C1 segment of cervical spinal cord (tissue), 14 donors: ENCODE results near the gene PARP16.
A peak's percentile ranks its signal among the peaks of the same experiment; 100 is the strongest.

Experiments
- DNase-seq, 14 donors: peaks; one replicate each; lab custom pipeline; 2025; lab: John Stamatoyannopoulos, UW

PARP16 gene

DNA sequence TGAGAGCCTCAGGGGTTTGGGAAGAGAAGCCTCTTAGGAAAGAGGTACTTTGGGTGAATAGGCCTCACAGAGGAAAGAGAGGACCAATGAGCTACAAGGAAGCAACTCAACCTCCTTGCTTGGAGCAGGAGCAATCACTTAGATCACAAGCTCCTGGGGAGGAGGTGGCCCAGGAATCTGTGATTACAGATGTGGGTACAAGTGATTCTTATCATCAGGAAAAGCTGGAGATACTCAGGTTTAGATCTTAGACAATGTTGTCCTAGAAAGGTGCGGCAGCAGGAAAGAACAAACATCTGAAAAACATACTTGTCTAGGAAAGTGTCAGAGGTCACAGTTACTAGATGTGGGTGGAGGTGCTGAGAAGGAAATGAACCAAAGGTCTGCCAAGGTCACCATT lies 8.2 kb downstream of the PARP16 start:
- no peak for DNase-seq

DNA sequence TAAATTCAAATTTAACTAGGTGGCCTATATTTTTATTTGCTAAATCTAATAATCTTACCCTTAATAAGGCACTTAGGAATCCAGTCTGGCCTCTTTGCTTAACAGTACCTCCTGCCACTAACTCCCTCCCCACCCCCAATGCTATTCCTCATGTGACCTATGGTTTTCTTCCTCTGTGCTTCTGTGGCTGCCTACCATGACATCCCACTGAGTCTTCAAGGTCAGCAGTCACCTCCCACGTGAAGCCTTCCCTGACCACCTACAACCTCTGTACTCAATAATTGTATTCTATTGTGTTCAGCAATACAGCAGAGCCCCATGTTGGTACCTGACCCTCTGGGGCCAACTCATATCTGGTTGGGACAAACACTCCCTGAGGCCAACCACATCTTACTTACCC lies 9.7 kb downstream of the PARP16 start:
- no peak for DNase-seq

DNA sequence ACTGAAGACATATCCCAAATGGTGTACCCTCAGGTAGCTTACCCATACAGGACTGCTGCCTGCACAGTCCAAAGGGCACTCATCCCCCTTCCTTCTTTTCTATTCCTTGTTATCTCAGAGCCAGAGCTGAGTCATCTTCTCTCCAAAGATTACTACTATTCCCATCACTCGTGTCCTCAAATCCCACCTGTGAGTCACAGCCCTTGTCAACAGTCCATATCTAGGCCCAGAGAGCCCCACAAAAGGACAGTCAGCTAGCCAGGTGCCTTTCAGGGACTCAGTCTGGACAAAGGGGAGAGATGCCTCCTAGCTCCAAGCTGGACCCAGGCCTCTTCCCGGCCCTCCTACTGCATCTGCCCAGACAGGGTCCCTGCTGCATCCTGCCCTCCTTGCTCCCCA lies 11.0 kb downstream of the PARP16 start:
- DNase-seq = no peak

DNA sequence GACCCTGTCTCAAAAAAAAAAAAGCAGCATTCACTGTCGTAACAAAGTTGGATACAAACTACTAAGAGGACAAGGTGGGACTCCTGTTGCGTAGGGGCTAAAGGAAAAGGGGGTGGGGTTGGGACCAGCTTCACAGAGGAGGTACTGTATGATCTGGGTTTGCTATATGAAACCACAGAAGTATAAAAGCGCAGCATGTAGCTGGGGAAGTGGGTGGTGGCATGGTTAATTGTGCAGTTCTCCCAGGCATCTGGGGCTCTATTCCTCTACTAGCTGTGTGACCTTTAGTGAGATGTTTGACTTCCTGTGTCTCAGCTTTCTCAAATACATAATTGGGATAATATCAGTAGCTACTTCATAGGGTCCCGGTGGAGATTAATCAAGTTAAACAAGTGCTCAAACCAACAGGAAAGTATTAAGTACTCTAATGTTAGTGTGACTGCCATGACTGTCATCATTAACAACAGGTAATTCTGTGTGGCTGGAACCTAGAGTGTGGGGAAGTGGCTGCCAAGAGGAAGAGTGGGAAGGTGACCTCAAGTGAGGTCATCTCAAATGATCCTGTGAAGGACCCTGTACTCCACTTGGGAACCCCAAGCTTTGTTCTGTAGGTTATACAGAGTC lies 11.5 kb downstream of the PARP16 start:
- DNase-seq = no peak

DNA sequence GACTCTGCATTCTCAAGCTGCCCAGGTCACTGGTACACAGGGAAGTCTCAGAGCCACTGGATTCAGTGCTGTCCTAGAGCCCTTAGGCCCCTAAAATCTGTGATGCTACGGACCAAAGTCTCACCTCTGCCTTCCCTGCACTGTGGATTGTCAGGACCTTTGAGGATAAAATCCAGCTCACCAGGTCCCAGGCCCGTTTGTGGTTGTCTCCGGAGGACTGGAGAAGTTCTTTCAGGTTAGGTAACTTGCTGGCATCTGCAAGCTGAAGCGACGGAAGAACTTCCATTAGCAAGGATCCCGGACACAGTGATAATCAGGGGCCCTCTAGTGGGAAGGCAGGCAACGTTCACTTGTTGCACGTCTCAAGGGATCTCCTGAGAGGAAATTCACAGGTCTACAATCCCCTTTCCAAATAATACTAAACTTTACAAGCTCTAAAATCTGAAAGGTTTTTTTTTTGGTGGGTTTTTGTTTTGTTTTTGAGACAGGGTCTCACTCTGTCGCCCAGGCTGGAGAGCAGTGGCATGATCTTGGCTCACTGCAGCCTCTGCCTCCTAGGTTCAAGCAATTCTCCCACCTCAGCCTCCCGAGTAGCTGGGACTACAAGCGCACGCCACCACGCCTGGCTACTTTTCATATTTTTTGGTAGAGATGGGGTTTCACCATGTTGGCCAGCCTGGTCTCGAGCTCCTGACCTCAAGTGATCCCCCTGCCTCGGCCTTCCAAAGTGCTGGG lies 15.7 kb downstream of the PARP16 start:
- DNase-seq = peak in 5 of 14 donors; percentile 3 to 10 (median 3)

DNA sequence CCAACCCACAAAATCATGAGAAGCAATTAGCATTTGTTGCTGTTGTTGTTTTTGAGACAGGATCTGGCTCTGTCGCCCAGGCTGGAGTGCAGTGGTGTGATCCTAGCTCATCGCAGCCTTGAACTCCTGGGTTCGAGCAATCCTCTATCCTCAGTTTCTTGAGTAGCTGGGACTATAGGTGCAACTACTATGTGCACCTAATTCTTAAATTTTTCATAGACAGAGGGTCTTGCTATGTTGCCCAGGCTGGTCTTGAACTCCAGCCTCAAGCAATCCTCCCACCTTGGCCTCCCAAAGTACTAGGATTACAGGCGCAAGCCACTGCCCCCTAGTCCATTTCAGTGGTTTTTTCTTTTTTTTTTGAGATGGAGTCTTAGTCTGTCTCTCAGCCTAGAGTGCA lies 18.3 kb downstream of the PARP16 start:
- no peak for DNase-seq

DNA sequence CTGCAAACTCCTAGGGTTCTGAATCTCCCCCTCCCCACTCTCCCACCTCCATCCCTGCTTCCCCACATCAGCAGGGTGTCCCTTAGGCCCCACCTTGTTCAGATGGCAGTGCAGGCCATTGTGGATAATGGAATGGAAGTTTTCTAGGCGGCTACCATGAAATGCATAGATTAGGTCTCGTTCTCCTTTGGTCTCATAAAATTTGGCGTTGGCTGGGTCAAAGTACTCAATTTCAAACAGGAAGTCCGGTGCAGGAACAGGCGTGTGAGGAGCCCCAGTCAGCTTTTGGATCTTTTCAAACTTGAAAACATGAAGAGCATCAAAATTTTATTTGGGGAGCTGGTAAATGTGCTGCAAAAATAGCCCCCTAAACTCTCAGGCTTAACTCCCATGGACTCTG lies 20.2 kb downstream of the PARP16 start:
- no peak for DNase-seq

DNA sequence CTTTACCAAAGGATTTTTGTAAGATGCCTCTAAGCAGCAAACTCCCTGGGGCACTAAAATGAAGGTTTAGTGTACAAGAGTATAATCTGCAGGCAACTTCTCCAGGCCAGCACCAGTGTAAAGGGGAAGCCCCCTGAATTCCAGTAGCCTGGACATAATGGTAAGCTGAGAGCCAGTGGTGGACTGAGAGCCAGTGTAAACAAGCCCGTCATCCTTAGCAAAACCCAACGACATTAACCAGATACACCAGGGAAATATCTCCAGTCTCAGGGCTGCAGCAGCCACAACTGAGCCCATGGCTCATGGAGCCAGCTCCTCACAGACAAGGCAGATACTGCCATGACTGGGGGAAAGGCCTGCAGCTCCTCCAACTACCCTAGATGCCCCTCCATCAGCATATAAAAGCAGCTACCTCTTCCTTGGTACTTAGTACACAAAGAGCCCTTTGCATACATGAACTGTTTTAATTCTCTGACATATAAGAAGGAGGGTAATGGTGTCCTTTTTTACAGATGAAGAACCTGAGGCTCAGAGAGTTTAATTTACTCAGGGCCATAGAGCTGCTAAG lies 21.7 kb downstream of the PARP16 start:
- no peak for DNase-seq

DNA sequence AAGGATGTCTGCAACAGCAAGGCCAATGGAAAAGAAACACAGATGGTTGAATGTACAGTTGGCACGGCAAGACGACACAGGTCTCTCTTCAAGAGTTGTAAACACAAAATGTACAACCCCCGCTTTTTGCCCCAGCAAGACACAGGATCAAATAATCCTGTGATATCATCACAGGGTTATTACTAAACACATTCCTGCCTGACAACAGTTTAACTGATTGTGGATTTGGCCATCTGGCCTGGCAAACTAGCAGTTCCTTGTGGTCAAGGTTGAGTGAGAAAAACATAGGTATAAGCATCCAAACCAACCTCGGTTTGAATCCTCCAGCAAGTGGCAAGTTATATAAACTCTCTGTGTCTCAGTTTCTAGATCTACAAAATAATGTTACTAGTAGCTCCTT lies 23.4 kb downstream of the PARP16 start:
- no peak for DNase-seq

DNA sequence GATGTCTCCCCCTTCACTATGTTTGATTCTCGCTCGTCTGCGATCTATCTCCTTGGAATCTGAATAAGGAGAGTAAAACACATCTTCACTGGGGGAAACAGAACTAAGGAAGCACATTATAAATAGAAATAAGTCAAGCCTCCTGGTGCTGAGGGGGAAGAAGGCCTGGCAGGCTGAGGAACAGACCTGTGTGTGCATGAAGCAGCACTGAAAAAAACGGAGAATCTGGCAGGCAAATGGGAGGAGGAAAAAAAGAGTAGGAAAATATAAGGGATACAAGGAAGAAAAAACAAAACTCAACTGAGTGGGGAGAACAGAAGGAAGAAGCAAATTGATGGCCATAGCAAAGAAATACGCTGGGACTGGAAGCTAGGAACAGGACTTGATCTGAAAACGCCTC lies 25.7 kb downstream of the PARP16 start:
- no peak for DNase-seq

DNA sequence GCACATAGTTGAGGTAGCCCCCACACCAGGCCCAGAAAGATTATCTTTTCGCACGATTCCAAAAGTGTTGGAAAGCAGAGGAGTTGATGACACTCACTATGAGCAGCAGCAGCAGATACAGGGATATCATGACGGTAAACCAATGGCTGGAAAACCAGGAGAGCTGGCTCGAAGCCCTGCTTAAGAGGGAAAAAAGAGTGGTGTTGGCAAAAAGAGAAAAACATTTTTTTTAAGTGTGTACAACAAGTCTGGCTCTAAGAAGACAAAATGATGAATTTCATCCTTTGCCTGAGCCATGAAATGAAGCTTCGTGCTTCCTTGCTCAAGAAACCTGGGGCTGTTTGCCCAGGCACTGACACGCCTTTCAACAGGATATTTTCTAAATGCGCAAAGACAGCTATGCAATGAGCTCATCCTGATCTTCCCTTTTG lies 27.3 kb downstream of the PARP16 start:
- DNase-seq = no peak

DNA sequence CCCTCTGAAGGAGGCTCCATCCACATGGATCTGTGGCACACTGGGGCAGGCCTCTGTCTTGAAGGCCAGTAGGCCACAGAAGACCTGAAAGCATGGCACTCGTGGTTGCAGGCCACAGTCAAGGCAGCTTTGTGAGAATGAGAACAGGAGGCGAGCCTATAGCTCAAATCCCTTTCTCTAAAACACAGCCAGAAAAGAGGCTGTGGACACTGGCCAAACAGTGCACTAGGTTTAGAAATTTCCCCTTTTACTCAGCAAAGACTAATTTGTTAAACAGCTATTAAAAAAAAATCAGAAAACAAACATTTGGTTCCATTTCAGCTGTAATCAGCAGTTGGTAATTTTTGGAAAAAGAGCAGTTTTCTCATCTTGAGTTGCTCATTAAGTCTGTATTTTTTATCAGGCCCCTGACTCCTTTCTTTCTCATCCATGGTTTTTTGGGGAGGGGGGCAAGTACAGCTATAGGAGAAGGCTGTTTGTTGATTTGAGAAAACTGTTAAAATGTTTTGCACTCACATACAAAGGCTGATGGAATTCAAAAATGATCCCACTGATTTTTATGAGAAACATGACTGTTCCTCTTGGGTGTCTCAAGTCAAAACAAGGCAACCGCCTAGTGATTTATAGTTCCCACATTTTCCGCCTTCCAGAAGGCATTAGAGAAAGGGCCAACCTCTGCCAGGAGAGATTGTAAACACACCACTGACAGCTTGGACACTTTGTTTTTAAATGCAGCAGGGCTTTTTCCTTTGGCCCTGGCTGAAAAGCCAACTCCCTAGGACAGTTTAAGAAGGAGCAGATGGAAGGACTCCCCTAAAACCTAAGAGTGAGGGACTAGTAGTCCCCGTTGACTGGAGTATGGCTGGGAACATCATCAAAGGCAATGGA lies 28.1 kb downstream of the PARP16 start:
- no peak for DNase-seq

DNA sequence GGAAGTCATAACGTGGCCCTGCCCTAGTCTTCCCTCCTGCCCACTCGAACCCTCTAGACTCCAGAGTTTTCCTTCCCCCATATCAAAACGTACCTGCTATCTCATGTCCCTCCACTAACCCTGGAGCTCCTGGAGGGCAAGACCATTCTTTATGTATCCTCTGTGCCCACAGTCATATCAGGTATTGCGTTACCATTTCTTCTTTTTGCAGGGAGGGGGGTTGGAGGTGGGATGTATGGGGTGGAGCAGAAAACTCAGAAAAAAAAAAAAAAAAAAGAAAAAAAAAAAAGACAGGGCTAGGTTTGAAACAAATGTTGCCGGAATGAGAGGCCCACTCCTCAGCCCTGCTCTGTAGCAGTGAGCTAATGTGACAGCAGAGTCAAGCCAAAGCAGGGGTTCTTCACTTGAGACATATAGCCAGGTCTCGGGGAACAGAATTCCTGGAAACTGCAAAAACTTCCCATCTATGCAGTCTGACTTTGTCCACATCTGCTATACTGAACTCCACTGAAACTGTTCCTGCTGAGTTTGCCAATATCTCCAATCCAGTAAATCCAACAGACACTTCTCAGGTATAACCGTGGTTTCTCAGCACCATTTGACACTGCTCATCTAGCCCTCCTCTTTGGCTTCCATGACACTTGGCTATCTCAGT lies 31.1 kb downstream of the PARP16 start:
- DNase-seq = no peak

DNA sequence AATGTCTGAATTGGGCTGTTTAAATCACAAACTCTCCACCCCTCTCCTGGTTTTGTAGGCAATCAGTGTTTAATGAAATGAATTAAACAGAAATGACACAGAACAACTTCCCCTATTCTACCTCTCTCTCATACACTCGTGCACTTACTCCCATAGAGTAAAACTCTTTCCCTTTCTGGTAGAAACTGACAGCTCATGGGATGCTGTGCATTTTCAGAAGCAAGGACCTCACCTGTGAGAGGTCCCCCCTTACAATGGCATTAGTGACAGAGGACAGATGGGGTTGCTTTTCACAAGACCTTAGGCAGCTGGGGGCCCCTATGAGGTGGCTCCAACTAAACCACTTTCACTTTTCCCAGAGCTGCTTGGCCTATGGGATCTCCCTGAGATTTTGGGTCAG lies 31.9 kb downstream of the PARP16 start:
- DNase-seq = no peak

DNA sequence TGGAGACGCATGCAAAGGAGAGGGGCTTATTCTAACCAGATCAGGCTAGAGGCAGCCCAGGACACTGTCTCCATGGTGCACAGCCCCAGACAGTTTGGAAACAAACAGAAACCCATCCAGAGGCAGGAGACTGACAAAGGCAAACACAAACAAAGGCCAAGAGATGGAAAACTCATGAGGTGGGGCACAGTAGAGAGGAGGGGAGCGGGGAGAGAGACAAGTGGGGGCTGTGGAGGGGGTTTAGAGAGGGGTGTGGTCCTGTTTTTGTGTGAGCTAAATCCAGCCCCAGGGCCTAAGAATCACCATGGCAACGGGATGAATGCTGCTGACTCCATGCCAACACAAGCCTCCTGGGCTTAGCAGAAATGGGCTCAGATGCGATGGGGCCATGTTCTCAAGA lies 32.3 kb downstream of the PARP16 start:
- peak in 1 of 14 donors; percentile 7 for DNase-seq

DNA sequence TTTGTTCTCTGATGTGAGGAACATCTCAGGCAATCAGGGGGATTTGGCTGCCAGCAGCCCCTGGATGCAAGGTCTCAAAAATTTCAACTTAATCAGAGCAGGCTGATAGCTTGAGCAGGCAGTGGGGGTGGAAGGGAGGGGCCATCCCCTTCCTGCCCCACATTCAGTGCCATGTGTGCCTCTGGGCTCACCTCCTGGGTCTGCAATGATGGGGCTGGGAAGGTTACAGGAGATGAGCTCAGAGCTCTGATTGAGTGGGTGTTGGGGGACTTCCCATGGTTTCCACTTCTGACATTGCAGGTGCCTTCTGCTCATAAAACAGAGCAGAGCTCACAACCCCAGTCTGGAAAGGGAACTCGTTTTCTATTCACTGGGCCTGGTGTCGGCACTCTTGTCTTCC lies 37.0 kb downstream of the PARP16 start:
- DNase-seq = no peak

DNA sequence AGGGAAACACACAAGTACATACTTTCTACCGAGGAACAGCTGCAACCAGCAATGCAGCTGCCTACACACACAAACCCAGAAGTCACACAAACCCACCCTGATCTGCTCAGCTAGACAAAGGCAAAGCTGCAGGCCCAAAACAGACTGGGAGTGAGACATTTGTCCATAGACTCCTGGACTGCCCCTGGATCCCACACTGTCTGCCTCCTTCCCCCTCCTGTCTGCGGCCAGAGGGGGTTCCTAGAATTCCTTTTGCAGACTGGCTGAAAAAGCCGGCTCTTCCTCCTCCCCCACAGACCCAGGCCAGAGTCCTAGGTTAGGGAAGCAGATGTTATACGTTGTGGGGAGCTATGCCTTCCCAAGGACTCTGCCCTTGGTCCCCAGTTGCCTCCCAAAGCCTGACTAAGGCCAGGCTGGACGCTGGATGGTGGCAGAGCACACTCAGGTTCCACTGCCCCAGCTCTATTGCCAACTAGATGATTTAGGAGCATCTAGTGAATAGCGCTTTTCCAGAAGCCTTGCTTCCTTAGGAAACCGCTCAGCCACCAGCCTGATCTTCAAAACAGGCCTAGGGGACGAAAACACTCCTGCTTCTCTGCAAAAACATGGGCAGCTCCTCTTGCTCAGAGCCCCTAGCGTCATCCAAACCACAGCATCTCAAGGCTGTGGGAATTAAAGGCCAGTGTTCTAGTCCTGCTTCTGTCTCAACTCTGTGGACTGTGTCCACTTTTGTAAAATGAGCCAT lies 38.0 kb downstream of the PARP16 start:
- DNase-seq = no peak

DNA sequence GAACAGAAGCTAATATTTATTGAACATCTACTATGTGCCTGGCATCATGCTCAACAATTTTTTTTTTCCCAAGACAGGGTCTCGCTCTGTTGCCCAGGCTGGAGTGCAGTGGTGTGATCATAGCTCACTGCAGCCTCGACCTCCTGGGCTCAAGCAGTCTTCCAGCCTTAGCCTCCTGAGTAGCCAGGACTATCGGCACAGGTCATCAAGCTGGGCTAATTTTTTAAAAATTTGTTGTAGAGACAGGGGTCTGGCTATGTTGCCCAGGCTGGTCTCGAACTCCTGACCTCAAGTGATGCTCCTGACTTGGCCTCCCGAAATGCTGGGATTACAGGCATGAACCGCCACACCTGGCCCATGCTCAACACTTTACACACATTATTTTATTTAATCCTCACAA lies 39.7 kb downstream of the PARP16 start:
- DNase-seq = no peak

DNA sequence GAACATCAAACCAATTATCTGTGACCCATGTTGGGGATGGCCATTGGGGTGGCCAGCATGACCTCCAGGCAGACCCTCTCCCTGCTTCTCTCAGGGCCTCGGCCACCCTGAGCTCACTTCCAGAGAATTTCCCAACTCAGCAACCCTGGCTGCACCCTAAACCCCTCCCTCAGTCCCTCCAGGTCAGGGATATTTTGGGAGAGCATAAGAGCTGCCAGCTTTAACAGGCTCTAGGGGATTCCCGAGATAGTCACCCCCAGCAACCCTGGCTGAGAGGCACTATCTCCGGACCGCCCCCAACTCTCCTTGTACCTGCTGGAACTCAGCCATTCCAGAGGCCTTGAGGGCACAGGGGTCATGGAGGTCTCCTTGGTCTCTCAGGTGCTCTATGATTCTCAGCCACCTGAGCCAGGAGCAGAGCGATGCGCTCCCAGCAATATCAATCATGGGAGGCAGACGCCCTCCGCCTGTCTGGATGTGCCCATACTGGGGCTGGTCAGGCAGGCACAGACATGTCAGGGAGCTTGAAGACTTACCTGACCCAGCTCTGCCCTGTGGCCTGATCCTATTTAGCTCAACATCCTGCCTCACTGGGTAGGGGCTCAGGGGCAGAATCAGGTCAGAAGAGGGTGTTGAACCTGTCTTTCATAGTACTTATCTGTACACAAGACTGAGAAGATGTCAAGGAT lies 40.5 kb downstream of the PARP16 start:
- DNase-seq = no peak

DNA sequence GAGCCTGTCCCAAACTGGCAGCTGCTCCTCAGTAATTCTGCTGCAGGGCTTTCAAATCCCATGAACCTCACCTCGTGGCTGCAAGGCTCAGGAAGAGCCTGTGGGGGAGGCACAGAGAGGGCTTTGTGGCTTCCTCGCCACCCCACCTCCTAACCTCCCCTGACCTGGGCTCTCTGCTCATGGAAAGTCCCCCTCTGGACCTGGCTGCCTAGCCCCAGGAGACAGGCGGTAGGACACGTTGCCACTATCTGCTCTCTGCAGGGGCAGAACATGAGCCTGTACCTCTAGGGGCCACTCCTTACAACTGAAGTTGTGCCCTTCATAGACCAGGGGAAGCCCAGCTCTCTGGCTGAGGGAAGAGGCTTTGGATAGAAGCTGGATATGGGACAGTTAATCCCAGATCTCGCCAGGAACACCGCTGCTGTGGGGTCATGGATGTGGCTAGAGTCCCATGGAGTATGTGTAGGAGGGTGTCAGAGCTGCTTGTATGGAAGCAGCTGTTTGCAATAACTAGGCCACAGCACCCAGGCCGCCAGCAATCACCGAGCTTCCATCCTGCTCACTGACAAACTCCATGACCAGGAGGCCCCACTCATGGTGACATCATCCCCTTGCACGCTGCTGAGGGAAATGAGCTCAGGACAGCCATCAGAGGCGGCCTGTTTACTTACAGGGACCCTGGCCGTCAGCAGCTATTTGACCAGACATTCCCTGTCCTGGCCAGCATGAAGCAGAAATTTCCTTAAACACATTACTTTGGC lies 41.4 kb downstream of the PARP16 start:
- no peak for DNase-seq
